Vagina (tissue), 2 donors: ENCODE data around the gene CYP4F22. TPM values are rescaled to one million over a fixed set of nuclear protein-coding genes. Genes with fewer than 3 reads are reported as not detected.

ENCODE experiments used
- DNase-seq, 2 donors: peaks; one replicate each; pipeline ENCODE4 v3.0.0-alpha.2; 2017; ENCODE audit errors: extremely low spot score in 2 of 2
- H3K27ac ChIP-seq: fragments of 200-600 bp; sonication (generic); one replicate; pipeline ENCODE4 v1.5.1; 2019
- H3K27me3 ChIP-seq: fragments of 200-600 bp; sonication (generic); one replicate; pipeline ENCODE4 v1.5.1; 2019
- H3K36me3 ChIP-seq, 2 donors: fragments of 200-600 bp; sonication (generic); one replicate each; pipeline ENCODE4 v1.5.1; 2017 to 2019
- H3K4me1 ChIP-seq: fragments of 200-600 bp; sonication (generic); one replicate; pipeline ENCODE4 v1.5.1; 2019
- H3K4me3 ChIP-seq, 2 donors: fragments of 200-600 bp; sonication (generic); 1 replicate in 1 of 2; 2 replicates in 1 of 2; pipeline ENCODE4 v1.5.1; 2016 to 2019
- H3K9me3 ChIP-seq: fragments of 200-600 bp; sonication (generic); one replicate; pipeline ENCODE4 v1.5.1; 2019
- POLR2A ChIP-seq, 2 donors: fragments of 450-650 bp; IDR thresholded peaks; one replicate each; pipeline ENCODE4 v1.6.1; 2017; ENCODE audit warnings: antibody characterized with exemption in 2 of 2, mild to moderate bottlenecking in 2 of 2, moderate library complexity in 2 of 2
- POLR2AphosphoS5 ChIP-seq, 2 donors: sonication (generic); formaldehyde crosslinking; IDR thresholded peaks; one replicate each; pipeline ENCODE4 v1.9.0; 2017; ENCODE audit warnings: antibody characterized with exemption in 2 of 2, mild to moderate bottlenecking in 2 of 2, low read depth in 1 of 2; ENCODE audit not compliant: insufficient read depth in 1 of 2
- intact Hi-C: fragments of 100-400 bp; cut with DNase I; formaldehyde crosslinking; loops from one replicate; pipeline ENCODE4 v1.15.1; 2023
- total RNA-seq: library from RNA; depleted of rRNA; stranded (reverse); fragments of >200 nt; gene quantifications from one replicate; pipeline ENCODE4 v1.2.3, GENCODE V29; 2016
- TF ChIP-seq, protein P1 (sequence below), 3 experiments: fragments of 450-650 bp in 2 of 3; fragments of 200-600 bp in 1 of 3; sonication (generic) in 1 of 3; IDR thresholded peaks; one replicate each; pipeline ENCODE4 v1.5.1; 2017 to 2019; ENCODE audit warnings: antibody characterized with exemption in 3 of 3, mild to moderate bottlenecking in 2 of 3, moderate library complexity in 2 of 3

Gene CYP4F22
- total RNA-seq, 1 donor from 2014 or later = 12.3 TPM

DNA sequence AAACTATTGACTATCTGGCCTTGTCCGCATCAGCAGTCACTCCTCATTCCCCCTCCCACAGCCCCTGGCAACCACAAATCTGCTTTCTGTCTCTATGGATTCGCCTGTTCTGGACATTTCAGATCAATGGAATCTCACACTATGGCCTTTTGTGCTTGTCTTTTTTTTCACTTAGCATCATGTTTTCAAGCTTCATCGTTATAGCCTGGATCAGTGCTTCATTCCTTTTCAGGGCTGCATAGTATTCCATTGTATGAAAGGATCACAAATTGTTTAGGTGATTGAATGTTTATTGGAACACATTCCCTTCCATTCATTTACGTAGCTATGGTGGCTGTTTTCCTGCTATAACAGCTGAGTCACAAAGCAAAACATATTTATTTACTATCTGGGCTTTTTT, 21.3 kb upstream of the CYP4F22 start:
- no peak overlapping the region for H3K27ac ChIP-seq
- peaks cover 7% of the 10 kb centered on the region for H3K4me1 ChIP-seq
- H3K4me3 ChIP-seq = no peak overlapping the region
- intact Hi-C loops = no loop called here
- DNase-seq = no peak
- H3K9me3 ChIP-seq = no peaks in the 10 kb centered on the region
- no peaks in the 10 kb centered on the region for H3K27me3 ChIP-seq
- no peaks in the 10 kb centered on the region for H3K36me3 ChIP-seq
- TF ChIP-seq, protein P1, sequence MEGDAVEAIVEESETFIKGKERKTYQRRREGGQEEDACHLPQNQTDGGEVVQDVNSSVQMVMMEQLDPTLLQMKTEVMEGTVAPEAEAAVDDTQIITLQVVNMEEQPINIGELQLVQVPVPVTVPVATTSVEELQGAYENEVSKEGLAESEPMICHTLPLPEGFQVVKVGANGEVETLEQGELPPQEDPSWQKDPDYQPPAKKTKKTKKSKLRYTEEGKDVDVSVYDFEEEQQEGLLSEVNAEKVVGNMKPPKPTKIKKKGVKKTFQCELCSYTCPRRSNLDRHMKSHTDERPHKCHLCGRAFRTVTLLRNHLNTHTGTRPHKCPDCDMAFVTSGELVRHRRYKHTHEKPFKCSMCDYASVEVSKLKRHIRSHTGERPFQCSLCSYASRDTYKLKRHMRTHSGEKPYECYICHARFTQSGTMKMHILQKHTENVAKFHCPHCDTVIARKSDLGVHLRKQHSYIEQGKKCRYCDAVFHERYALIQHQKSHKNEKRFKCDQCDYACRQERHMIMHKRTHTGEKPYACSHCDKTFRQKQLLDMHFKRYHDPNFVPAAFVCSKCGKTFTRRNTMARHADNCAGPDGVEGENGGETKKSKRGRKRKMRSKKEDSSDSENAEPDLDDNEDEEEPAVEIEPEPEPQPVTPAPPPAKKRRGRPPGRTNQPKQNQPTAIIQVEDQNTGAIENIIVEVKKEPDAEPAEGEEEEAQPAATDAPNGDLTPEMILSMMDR (IDR thresholded peaks at IDR 0.05) = no peak
- no peak for TF ChIP-seq POLR2AphosphoS5 (IDR thresholded peaks at IDR 0.05; ENCODE audit: insufficient read depth in 1 of 2, low read depth in 1 of 2)
- TF ChIP-seq POLR2A (IDR thresholded peaks at IDR 0.05) = no peak

DNA sequence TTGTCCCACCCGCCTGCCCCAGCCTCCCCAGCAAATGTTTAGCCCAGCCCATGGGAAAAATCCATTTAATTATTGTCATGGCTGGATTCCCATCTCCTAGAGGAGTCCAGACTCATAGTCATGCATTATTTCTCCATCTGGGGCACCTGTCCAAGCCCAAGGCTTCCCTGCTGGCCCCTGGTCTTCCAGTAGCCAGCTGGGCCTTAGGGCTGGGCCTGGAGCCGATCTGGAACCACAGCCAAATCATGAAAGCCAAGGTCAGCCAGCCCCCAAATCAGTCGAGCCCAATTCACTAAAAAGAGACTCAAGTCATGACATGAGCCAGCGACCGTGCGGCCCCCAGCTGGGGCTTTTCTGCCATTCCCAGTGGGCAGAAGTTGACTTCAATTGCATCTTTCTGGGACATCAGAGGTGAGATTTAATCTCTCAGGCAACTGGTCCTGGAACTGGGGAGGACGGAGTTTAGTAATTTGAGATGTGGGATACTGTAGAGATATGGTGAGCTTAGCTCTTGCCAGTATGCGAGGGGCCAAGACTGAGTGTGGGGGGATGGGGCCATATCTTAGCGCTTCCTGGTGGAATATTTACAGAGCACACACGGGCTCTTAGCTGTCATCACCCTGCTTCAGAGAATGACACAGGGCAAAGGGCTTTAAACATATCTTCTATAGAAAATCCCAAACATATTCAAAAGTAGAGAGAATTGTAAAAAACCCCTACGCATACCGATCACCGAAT, 19.7 kb upstream of the CYP4F22 start:
- H3K36me3 ChIP-seq = no peaks in the 10 kb centered on the region
- no peaks in the 10 kb centered on the region for H3K27me3 ChIP-seq
- TF ChIP-seq, protein P1 (IDR thresholded peaks at IDR 0.05) = no peak
- no peak for TF ChIP-seq POLR2A (IDR thresholded peaks at IDR 0.05)
- TF ChIP-seq POLR2AphosphoS5 (IDR thresholded peaks at IDR 0.05; ENCODE audit: insufficient read depth in 1 of 2, low read depth in 1 of 2) = peak in 1 of 2 donors; percentile 42
- peaks cover 7% of the 10 kb centered on the region for H3K4me1 ChIP-seq
- H3K9me3 ChIP-seq = no peaks in the 10 kb centered on the region
- DNase-seq = no peak
- H3K27ac ChIP-seq = peak overlapping the region; percentile 27
- H3K4me3 ChIP-seq = no peak overlapping the region
- intact Hi-C loops = no loop called here

DNA sequence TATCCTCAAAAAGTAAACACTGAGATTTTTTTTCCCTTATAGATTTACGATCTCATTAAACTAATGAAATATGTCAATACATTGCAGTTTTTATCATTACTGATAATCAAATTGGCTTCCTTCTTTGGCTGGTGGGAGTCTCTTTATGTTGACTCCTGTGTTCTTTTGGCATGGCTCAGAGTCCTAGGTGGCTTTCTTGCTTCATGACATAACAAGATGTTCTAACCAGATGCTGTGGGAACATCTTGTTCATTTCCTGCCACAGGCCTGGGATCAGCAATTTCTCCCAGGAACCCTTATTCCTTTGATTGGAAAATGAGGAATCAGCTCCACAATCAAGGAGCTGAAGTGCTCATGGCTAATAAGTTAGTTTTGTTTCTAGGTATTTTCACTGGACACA, 13.2 kb upstream of the CYP4F22 start:
- H3K27ac ChIP-seq = no peak overlapping the region

DNA sequence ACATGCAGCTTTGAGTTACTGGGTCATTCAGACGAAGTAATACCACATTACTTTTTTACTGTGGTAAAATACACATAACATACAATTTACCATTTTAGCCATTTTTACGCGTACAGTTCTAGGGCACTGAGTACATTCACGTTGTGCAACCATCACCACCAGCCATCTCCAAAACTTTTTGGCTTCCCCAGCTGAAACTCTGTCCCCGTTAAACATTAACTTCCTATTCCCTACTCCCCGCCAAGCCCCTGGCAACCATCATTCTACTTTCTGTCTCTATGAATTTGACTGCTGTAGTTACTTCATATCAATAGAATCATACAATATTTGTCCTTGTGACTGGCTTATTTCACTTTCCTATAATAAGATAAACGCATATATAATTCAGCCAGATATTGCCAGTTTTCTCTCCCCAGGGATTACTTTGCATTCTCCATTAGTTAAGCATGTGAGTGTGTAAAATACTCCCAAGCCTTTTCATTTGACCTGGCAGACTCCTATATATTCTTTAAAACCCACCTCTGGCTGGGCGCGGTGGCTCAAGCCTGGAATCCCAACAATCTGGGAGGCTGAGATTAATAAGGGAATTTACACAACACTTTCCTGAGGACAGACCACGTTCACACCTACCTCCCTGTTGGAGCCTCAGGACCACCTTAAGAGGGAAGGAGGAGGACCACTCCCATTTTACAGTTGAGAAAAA, 10.0 kb upstream of the CYP4F22 start:
- Histone ChIP-seq H3K36me3 (no peaks in the 10 kb centered on the region), H3K4me1 (no peaks in the 10 kb centered on the region), H3K4me3 (no peak overlapping the region), H3K9me3 (no peaks in the 10 kb centered on the region), H3K27me3 (no peaks in the 10 kb centered on the region), H3K27ac (no peak overlapping the region)
- intact Hi-C loops = no loop called here
- DNase-seq = no peak
- TF ChIP-seq, protein P1 (IDR thresholded peaks at IDR 0.05) = no peak
- TF ChIP-seq POLR2A (IDR thresholded peaks at IDR 0.05) (no peak), POLR2AphosphoS5 (IDR thresholded peaks at IDR 0.05; ENCODE audit: insufficient read depth in 1 of 2, low read depth in 1 of 2) (no peak)

More for the DNA sequence above, 13.2 kb upstream of the CYP4F22 start:
- no peak overlapping the region for H3K4me3 ChIP-seq
- TF ChIP-seq, protein P1 (IDR thresholded peaks at IDR 0.05) = no peak
- no peak for TF ChIP-seq POLR2AphosphoS5 (IDR thresholded peaks at IDR 0.05; ENCODE audit: insufficient read depth in 1 of 2, low read depth in 1 of 2)
- no peak for TF ChIP-seq POLR2A (IDR thresholded peaks at IDR 0.05)
- no peaks in the 10 kb centered on the region for H3K27me3 ChIP-seq
- H3K4me1 ChIP-seq = no peaks in the 10 kb centered on the region
- intact Hi-C loops = no loop called here
- DNase-seq = no peak
- H3K36me3 ChIP-seq = no peaks in the 10 kb centered on the region
- no peaks in the 10 kb centered on the region for H3K9me3 ChIP-seq

DNA sequence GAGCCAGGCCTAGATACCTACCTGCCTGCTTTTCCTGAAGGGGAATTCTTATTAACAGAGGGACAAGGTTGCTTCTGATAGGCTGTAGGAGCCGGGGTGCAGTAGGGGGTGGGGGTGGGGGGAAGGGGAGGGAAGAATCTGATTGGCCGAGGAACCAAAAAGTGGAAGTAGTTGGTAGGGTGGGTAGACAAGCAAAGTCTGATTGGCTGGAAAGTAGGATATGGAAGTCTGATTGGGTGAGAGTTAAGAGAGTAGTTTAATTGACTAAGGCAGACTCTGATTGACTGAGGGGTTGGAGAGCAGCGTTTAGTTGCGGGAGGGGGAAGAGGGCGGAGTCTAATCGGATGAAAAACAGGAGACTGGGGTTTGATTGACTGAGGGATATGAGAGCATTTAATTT, 9.4 kb upstream of the CYP4F22 start:
- TF ChIP-seq POLR2AphosphoS5 (IDR thresholded peaks at IDR 0.05; ENCODE audit: insufficient read depth in 1 of 2, low read depth in 1 of 2) = no peak
- no peak for TF ChIP-seq POLR2A (IDR thresholded peaks at IDR 0.05)
- TF ChIP-seq, protein P1 (IDR thresholded peaks at IDR 0.05) = no peak
- no peaks in the 10 kb centered on the region for H3K9me3 ChIP-seq
- H3K27me3 ChIP-seq = no peaks in the 10 kb centered on the region
- H3K4me1 ChIP-seq = no peaks in the 10 kb centered on the region
- H3K36me3 ChIP-seq = no peaks in the 10 kb centered on the region
- no peak overlapping the region for H3K4me3 ChIP-seq
- intact Hi-C loops = no loop called here
- DNase-seq = no peak
- H3K27ac ChIP-seq = no peak overlapping the region
